ENCODE data around the gene ADPGK. TPM values are rescaled to one million over a fixed set of nuclear protein-coding genes. Genes with fewer than 3 reads are reported as not detected.
A peak's percentile ranks its signal among the peaks of the same experiment; 100 is the strongest.
"Not testable (repeated sequence)": the region's sequence is repeated elsewhere in the genome, so short reads cannot be mapped to it uniquely, and the experiment has no call there.

Gene ADPGK
- total RNA-seq, 4 donors from 2014 or later, result 45.7 to 93.2 (median 61.1) TPM

- TF ChIP-seq CTCF (IDR thresholded peaks at IDR 0.05), result no peak
- ATAC-seq (ENCODE audit: low FRiP score) (no peak), DNase-seq (ENCODE audit: low spot score) (no peak)
Measured at GRCh38 chr15:72724028-72724427, 59.5 kb downstream of the ADPGK start.

- peak; percentile 42 for DNase-seq (ENCODE audit: low spot score)
- ATAC-seq (ENCODE audit: low FRiP score), result no peak
- no peak for TF ChIP-seq CTCF (IDR thresholded peaks at IDR 0.05)
Measured at GRCh38 chr15:72722071-72722696, 61.4 kb downstream of the ADPGK start.

- DNase-seq (ENCODE audit: low spot score); ATAC-seq (ENCODE audit: low FRiP score): not testable (repeated sequence)
Measured at GRCh38 chr15:72708551-72709303, 74.8 kb downstream of the ADPGK start.

- ATAC-seq (ENCODE audit: low FRiP score) (no peak), DNase-seq (ENCODE audit: low spot score) (no peak)
- TF ChIP-seq CTCF (IDR thresholded peaks at IDR 0.05), result no peak
Measured at GRCh38 chr15:72706266-72706665, 77.3 kb downstream of the ADPGK start.

Other genes starting within 250 kb of the ADPGK start
- not detected for gene GOLGA6B, start 129.1 kb downstream of the ADPGK start, total RNA-seq
- gene HIGD2B, start 97.6 kb downstream of the ADPGK start, total RNA-seq, result not detected
- 10 to 100 TPM in 3 of 4 donors, 1 to 10 TPM in 1; 6.1 to 25.7 (median 16.2) TPM for gene BBS4, start 97.6 kb downstream of the ADPGK start, total RNA-seq